HL-60/S4 treated with retinoic acid at 250 ng/mL for 4 days and 3 days (cell line): Measurements from ENCODE around the gene FZD7.

Source experiments
- in situ Hi-C: fragments of 300-500 bp; cut with MboI; formaldehyde crosslinking; loops from 2 replicates; pipeline ENCODE4 v1.7.0; 2022; ENCODE audit warnings: low sequenced_read_pairs

The FZD7 gene

GRCh38 chr2:202036601-202037037 is 3.0 kb downstream of the FZD7 start:
- in situ Hi-C loops: no loop called here

DNA sequence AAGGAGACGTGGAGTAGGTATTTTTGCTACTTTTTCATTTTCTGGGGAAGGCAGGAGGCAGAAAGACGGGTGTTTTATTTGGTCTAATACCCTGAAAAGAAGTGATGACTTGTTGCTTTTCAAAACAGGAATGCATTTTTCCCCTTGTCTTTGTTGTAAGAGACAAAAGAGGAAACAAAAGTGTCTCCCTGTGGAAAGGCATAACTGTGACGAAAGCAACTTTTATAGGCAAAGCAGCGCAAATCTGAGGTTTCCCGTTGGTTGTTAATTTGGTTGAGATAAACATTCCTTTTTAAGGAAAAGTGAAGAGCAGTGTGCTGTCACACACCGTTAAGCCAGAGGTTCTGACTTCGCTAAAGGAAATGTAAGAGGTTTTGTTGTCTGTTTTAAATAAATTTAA is 3.4 kb downstream of the FZD7 start:
- in situ Hi-C loops: no loop called here

GRCh38 chr2:202038471-202039277 is 5.0 kb downstream of the FZD7 start:
- in situ Hi-C loops: no loop called here

GRCh38 chr2:202039278-202040078 is 5.8 kb downstream of the FZD7 start:
- in situ Hi-C loops: no loop called here

- in situ Hi-C loops: no loop called here
Observed at GRCh38 chr2:202040079-202040844, 6.6 kb downstream of the FZD7 start.

DNA sequence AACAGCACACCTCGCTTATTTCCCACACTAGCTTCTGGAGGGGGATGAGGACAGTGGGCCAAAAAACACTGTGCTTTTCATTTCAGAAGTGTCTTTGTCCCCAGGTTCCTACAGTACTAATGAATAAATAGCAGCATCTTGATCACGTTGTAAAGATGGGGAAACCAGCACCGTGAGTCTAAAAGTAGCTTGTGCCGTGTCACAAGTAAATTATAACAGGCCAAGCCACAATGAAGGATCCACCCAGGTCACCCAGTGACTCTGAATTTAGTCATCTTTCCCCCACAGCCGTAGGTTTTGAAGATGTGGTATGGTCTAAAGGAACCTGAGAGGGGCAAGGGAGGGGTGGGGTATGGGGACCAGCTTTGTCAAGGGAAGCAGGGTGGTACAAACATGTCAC is 8.8 kb downstream of the FZD7 start:
- in situ Hi-C loops: no loop called here

GRCh38 chr2:202043475-202043874 is 9.8 kb downstream of the FZD7 start:
- in situ Hi-C loops: no loop called here

DNA sequence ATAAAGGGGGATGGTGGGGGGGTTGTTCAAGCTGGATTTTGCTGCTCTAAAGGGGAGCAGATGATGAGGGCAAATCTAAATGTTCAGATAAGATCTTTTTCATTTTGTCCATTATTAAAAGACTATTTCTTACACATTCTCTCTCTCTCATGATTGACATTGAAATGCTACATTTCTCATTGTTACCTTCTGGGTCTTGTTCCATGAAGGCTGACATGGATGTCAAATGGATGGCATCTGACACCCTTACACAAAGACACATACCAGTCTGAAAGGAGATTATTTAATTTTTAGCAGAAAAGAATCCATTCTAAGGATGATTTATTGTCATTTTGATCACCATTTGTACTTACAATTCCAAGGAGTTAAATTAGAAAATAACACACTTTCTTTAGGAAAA is 11.1 kb downstream of the FZD7 start:
- in situ Hi-C loops: no loop called here

DNA sequence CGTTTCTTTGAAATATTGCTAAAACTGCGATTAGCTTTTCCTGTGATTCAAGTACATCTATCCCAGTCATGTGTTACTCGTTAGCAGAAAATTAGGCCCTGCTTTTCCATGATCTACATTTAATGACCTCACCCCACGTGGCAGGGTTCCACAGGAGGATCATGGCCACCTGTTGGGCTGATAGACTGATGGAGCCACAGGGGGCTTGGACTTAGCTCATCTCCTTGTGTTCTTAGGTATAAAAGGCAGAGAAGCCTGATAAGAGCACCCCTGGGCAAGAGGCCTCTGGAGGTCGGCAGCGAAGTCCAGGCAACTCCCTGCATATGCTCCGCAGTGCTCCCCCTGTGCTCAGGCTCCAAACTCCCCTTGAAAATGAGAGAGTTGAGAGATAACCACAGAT is 12.9 kb downstream of the FZD7 start:
- in situ Hi-C loops: no loop called here

DNA sequence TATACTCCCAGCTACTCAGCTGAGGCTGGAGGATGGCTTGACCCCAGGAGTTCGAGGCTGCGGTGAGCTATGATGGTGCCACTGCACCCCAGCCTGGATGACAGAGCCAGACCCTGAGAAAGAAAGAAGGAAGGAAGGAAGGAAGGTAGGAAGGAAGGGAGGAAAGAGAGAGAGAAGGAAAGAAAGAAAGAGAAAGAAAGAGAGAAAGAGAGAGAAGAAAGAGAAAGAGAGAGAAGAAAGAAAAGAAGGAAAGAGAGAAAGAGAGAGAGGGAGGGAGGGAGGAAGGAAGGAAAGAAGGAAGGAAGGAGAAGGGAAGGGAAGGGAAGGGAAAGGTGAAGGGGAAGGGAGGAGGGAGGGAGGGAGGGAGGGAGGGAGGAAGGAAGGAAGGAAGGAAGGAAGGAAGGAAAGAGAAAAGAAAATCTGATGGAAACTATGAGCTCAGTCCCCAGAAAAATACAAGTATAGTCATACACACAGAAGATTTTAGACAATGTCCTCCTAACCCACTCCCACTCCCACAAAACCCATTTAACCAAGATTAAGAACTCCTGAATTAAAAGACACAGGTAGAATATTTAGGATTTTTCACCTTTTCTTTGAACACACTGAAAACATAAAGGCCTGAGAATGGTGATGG is 15.6 kb downstream of the FZD7 start:
- in situ Hi-C loops: no loop called here

DNA sequence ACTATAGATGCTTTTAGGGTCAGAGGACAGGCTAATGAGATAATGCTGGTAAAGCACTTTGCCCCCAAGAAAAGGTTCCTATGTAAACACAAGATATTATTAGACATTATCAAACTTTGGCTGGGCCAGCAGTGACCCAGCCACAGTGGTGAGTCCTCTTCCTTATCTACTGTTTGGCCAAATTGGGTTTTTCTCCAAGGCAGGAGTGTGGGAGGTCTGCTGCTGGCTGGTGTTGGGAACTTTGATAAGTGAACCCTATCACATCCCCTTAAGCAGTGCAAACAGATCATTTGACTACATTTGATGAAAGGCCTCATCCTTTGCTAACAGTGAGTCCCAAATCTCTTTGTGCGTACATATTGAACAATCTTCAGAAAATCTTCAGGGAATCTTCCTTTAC is 16.2 kb downstream of the FZD7 start:
- in situ Hi-C loops: no loop called here

DNA sequence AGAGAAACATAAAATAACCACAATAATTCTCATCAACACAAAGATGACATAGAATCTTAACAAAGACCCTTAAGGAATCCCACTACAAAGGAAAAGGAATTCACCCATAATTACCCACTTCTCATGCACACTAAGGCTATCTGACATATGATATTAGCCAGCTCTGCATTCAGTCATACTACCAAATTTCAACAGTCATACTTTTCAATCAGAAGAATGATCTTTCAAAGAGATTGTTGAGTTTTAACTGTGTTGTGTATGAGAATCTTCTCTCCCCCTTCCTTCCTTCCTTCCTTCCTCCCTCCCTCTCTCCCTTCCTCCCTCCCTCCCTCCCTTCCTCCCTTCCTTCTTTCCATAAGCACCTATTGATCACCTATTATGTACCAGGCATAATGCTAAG is 17.0 kb downstream of the FZD7 start:
- in situ Hi-C loops: no loop called here

DNA sequence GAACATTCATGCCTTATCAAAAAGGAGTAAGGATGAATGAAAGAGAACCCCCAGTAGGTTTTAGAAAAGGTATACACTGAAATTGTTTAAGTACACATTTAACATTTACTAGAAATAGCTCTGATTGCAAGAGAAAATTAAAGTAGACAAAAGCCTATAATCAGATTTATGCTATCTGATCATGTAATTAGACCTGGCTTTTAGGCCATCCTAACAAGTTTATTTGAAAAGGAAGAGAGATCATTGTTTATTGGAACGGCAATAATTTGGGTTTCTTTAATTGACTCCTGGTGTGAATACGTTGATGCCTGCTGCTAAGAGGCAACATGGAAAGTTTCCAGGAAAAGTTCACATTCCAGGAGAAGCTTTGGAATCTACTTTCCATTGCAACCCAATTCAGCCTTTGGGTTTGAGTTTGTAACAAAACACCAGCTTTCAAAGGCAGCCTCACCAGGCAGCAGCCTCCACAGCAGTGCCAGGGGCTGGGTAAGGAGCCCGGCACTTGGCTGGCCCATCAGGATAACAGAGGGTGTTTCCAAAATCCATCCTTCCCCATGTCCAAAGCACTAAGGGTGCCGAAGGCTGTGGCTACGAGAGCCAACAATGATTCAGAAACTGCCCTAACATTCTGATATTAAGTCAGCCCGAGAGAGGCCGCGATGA is 18.0 kb downstream of the FZD7 start:
- in situ Hi-C loops: no loop called here

DNA sequence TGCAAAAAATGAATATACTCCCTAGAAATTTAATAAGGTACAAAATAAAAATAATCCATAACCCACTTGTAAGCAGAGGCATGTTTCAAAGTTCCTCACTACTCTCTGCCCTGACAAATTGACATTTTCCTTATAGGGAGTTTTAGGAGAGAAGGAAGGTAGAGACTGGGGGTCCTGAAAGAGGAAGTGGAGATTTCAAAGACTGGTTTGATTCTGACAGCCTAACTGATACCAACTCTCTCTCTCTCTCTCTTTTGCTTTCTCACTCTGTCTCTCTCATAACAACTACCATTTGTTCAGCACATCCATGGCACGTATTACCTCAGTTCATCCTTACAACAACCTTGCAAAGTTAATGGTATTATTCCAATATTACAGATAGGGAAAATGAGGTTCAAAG is 18.6 kb downstream of the FZD7 start:
- in situ Hi-C loops: no loop called here

DNA sequence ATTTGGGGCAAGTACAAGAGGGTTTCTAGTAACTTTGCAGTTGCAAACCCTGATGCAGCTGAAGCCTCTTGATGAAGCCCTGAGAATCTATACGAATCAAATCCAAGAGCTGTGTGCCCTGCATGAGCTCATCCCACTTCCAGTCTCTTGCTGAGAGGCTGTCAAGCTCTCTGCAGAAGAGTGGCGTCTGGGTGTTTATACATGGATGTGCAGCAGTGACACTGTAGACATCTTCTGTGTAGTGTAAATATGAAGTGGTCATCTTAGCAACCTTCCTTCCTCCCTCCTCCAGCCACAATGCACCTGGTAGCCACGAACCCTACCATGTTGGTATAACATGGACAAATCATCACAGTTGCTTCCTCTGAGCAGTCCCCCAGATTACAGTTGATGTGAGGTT is 21.0 kb downstream of the FZD7 start:
- in situ Hi-C loops: no loop called here

DNA sequence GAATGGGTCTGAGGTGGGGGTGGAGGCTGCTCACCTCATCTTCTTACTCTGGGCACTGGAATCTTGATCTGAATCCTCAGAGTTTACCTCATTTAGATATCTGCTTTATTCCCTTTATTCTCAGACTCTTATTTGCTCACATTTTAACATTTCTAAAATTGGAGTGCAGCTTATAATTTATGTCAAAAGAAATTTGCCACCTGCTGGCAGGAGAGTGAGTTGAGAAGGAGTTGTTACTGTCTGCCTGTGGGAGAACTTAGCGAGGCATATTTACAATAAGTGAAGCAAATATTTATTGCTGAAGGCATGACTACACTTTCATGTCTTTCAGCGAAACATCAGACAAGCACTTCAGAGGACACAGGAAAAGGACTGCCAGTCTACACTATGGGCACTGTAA is 23.0 kb downstream of the FZD7 start:
- in situ Hi-C loops: no loop called here

GRCh38 chr2:202060218-202060617 is 26.6 kb downstream of the FZD7 start:
- in situ Hi-C loops: no loop called here

DNA sequence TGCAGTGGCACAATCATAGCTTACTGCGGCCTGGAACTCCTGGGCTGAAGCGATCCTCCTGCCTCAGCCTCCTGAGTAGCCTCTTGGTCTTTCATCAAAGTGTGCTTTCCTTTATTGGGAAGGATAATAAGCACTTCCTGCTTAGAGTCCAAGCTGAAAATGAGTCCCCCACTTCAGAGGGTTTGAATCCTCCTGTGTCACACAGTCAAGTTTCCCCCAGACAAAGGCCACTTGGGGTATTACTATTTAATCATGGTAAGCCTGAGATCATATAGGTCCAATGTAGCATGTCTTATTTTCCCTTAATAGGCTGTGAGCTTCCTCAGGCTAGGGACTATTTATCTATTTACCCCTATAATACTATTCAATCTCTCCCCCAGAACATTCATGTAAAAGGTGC is 28.0 kb downstream of the FZD7 start:
- in situ Hi-C loops: no loop called here

- in situ Hi-C loops: no loop called here
Observed at GRCh38 chr2:202064171-202064880, 30.7 kb downstream of the FZD7 start.

- in situ Hi-C loops: no loop called here
Observed at GRCh38 chr2:202064881-202065230, 31.2 kb downstream of the FZD7 start.
